Activated CD8-positive, alpha-beta T cell treated with anti-CD3 and anti-CD28 coated beads, Interleukin-2, amount 10 ng/mL, durations not matched to agents 7 days and 5 days (primary cell): ENCODE data around the gene TNFRSF14. TPM values are rescaled to one million over a fixed set of nuclear protein-coding genes. Genes with fewer than 3 reads are reported as not detected.

ENCODE experiments used
- ATAC-seq: fragments of 150-1000 bp; cut with Tn5 transposase; one replicate; pipeline ENCODE4 v1.10.0; 2021; ENCODE audit warnings: moderate library complexity
- CTCF ChIA-PET: fragments of 350-600 bp; sonication (Branson Sonifier 250); formaldehyde crosslinking; loops from one replicate; lab custom pipeline; 2021; ENCODE audit warnings: antibody characterized with exemption; lab: Charles Lee
- POLR2A ChIA-PET: fragments of 350-600 bp; sonication (Branson Sonifier 250); formaldehyde crosslinking; loops from one replicate; lab custom pipeline; 2021; ENCODE audit warnings: antibody characterized with exemption; lab: Charles Lee
- DNase-seq: peaks from one replicate; pipeline ENCODE4 v3.0.0-alpha.2; 2020
- H3K27ac Mint-ChIP-seq: one replicate; pipeline ENCODE4 v1.8.0; 2021; ENCODE audit warnings: mild to moderate bottlenecking, mixed read lengths
- H3K27me3 Mint-ChIP-seq: one replicate; pipeline ENCODE4 v1.8.0; 2021; ENCODE audit warnings: low read depth, mixed read lengths
- H3K36me3 Mint-ChIP-seq: one replicate; pipeline ENCODE4 v1.8.0; 2021; ENCODE audit warnings: low read depth, mixed read lengths
- H3K4me1 Mint-ChIP-seq: one replicate; pipeline ENCODE4 v1.8.0; 2021; ENCODE audit warnings: low read depth, mixed read lengths
- H3K4me3 Mint-ChIP-seq: one replicate; pipeline ENCODE4 v1.8.0; 2021; ENCODE audit warnings: mild to moderate bottlenecking, mixed read lengths
- H3K9me3 Mint-ChIP-seq: one replicate; pipeline ENCODE4 v1.8.0; 2022; ENCODE audit warnings: mixed read lengths; ENCODE audit not compliant: insufficient read depth
- total RNA-seq, 2 experiments: library from RNA; stranded (reverse); gene quantifications; one replicate each; pipeline ENCODE4 v1.2.3, GENCODE V29; 2021

Gene TNFRSF14
- total RNA-seq, 2 experiments from 2014 or later: 85.8 to 86.5 TPM

DNA sequence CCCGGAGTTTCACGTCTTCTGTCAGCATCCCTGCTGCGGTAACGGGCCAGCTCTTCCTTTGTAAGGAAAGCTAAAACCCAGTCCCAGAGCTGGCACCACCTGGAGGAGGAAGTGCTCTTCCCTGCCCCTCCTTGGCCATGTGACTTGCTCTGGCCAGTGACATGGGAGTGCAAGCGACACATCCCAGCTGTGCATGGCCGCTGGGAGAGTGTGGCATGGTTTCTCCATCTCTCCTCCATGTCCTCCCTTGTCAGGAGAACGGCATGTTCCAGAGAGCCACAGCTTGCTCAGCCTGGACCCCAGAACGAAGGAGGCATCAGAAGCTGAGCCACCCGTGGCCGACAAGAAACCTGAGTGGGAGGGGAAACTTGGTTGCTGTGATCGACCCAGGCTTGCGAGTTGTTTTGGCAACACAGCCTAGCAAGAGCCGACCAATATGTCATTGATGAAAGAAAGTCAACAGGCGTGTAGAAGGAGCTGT is 27.7 kb downstream of the TNFRSF14 start:
- no peak for ATAC-seq
- Mint-ChIP-seq H3K9me3 (no peaks in the 10 kb centered on the region), H3K4me3 (peak overlapping the region; percentile 82), H3K27ac (peak overlapping the region; percentile 93), H3K4me1 (peaks cover 50% of the 10 kb centered on the region), H3K27me3 (no peaks in the 10 kb centered on the region), H3K36me3 (peaks cover 11% of the 10 kb centered on the region)
- peak; percentile 35 for DNase-seq
- POLR2A ChIA-PET: interaction anchor here (1.3 to 5.1 kb wide), 6 partner anchors 13 to 192 kb away, joined by 3 to 130 read pairs (median 28); partner anchors contain the start of genes MORN1, RER1 and TNFRSF14
- CTCF ChIA-PET: interaction anchor here (1.0 to 5.0 kb wide), 7 partner anchors 11 to 389 kb away, joined by 3 to 42 read pairs (median 10); partner anchors contain the start of genes FAAP20 and TNFRSF14

DNA sequence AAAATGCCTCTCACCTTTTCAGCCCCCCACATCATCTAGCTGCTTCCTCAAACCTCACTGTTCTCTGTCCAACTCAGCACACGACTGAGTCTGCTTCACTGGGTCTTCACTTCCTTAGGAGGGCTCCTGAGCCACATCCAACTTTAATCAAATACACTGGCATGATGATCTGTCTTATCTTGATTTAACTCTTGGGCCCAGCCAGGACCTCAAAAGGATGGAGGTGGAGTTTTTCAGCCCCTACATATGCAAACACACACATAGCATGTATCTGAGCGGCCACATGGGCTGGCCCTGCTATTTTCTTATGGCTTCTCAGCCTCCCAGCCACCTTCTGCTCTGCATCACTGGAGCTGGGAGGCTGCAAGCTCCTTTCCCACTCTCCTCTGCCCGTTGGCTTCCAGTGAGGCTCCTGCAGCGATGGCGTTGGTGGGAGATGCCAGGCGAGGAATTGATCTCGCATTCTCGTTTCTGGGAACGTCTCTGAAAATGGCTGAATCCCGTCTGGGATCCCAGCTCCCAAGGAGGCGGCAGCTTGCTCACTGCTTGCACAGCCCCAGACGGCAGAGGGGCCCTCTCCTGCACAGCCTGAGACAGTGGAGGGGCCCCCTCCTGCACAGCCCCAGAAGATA is 28.6 kb downstream of the TNFRSF14 start:
- CTCF ChIA-PET: interaction anchor here (0.6 to 5.0 kb wide), 10 partner anchors 23 to 390 kb away, joined by 3 to 42 read pairs (median 6); partner anchors contain the start of genes FAAP20, PANK4, PEX10 and TNFRSF14
- H3K4me1 Mint-ChIP-seq: peaks cover 42% of the 10 kb centered on the region

DNA sequence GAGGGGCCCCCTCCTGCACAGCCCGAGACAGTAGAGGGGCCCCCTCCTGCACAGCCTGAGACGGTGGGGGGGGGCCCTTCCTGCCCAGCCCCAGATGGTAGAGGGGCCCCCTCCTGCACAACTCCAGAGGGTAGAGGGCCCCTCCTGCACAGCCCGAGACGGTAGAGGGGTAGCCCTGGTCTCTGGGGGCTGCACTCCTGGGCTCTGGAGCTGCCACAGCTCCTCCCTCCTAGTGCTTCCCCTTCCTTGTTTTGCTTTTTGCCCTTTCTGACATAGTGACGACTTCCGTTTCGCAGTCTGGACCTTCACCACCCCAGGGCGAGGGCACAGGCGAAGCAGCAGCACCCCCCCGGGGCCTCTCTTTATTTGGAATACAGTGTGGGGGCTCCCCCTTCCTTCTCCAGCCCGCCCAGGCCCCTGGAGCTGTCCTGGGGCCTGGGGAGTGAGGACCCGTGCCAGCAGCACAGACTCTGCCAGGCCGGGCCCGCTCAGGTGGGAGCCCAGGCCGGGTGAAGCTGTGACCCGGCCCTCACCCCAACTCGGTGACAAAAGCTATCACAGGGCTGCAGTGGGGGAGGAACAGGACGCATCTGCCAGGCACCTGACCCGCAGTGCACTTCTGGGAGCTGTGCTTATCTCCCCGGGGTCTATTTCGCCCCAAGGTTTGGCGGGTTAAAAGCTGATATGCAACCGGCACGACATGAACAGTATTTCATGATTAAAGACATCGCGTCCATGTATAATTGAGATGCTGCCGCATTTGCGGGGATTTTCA is 29.3 kb downstream of the TNFRSF14 start:
- no peaks in the 10 kb centered on the region for H3K27me3 Mint-ChIP-seq

More for the DNA sequence above, 28.6 kb downstream of the TNFRSF14 start:
- Mint-ChIP-seq H3K36me3 (peaks cover 14% of the 10 kb centered on the region), H3K9me3 (no peaks in the 10 kb centered on the region), H3K27me3 (no peaks in the 10 kb centered on the region), H3K27ac (peak overlapping the region; percentile 93), H3K4me3 (peak overlapping the region; percentile 82)
- POLR2A ChIA-PET: interaction anchor here (0.6 to 5.1 kb wide), 18 partner anchors 7 to 353 kb away, joined by 3 to 130 read pairs (median 6); partner anchors contain the start of genes MORN1, PANK4, RER1 and TNFRSF14
- ATAC-seq (no peak), DNase-seq (no peak)

DNA sequence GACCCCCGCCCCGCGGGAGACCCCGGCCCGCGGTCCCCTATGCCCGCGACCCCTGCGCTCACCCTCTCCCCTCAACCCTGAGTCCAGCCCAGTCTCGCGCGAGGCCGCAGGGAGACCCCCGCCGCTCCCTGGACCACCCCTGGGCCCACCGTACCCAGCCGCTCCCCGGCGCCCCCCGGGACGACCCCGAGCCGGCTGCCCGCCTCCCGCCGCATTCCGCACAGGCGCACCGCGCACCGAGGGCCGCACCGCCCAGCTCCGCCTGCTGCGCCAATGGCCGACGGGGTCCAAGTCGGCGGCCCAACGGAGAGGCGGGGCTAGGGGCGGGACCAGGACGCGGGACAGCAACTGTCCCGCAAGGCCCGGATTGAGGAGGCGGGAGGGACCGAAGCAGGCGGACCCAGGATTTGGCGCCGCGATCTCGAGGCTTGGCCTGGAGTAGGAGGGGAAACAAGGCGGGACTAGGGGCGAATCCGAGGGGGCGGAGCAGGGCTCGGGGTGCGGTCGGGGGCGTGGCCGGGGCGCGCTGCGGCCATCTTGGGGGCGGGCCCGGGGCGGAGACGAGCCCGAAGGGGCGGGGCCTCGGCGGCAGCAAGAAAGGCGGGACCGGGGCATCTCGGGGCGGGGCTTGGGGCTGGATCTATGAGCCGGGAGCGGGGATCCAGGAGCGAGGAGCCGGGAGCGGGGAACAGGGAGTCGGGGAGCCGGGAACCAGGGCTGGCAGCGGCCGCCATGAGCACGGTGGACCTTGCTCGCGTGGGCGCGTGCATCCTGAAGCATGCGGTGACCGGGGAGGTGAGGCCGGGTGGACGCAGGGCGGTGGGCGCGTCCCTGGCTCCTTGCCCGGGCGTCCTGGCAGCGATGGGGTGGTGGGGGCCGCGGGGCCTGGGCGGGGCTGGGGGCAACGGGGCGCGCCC is 30.2 kb downstream of the TNFRSF14 start, which contains the start of gene PRXL2B:
TSS of gene PRXL2B (plus strand) at position 624 of the 917 bp plus-strand sequence. CDS start at position 733, 109 bp downstream.
- POLR2A ChIA-PET: interaction anchor here (0.9 to 5.1 kb wide), 15 partner anchors 8 to 382 kb away, joined by 3 to 130 read pairs (median 10); partner anchors contain the start of genes MORN1, PANK4, RER1 and TNFRSF14
- H3K27me3 Mint-ChIP-seq: no peaks in the 10 kb centered on the region
- DNase-seq (peak; percentile 99), ATAC-seq (peak; percentile 86)
- no peaks in the 10 kb centered on the region for H3K9me3 Mint-ChIP-seq
- peaks cover 32% of the 10 kb centered on the region for H3K4me1 Mint-ChIP-seq
- CTCF ChIA-PET: interaction anchor here (1.0 to 5.0 kb wide), 8 partner anchors 9 to 392 kb away, joined by 3 to 42 read pairs (median 8); partner anchors contain the start of genes FAAP20, PANK4 and TNFRSF14
- H3K4me3 Mint-ChIP-seq: peak within 1 kb of the TSS; percentile 82
- peaks cover 14% of the 10 kb centered on the region for H3K36me3 Mint-ChIP-seq
- peak within 1 kb of the TSS; percentile 93 for H3K27ac Mint-ChIP-seq

More for the DNA sequence above, 29.3 kb downstream of the TNFRSF14 start:
- Mint-ChIP-seq H3K36me3 (peaks cover 14% of the 10 kb centered on the region), H3K4me1 (peaks cover 39% of the 10 kb centered on the region), H3K4me3 (peak overlapping the region; percentile 82), H3K9me3 (no peaks in the 10 kb centered on the region), H3K27ac (peak overlapping the region; percentile 93)
- ChIA-PET CTCF (interaction anchor here (0.6 to 5.0 kb wide), 10 partner anchors 8 to 391 kb away, joined by 3 to 42 read pairs (median 6); partner anchors contain the start of genes FAAP20, PANK4, PEX10 and TNFRSF14), POLR2A (interaction anchor here (0.6 to 5.1 kb wide), 20 partner anchors 8 to 381 kb away, joined by 3 to 130 read pairs (median 5); partner anchors contain the start of genes MORN1, PANK4, RER1 and TNFRSF14)
- peak; percentile 83 for DNase-seq
- peak; percentile 45 for ATAC-seq

DNA sequence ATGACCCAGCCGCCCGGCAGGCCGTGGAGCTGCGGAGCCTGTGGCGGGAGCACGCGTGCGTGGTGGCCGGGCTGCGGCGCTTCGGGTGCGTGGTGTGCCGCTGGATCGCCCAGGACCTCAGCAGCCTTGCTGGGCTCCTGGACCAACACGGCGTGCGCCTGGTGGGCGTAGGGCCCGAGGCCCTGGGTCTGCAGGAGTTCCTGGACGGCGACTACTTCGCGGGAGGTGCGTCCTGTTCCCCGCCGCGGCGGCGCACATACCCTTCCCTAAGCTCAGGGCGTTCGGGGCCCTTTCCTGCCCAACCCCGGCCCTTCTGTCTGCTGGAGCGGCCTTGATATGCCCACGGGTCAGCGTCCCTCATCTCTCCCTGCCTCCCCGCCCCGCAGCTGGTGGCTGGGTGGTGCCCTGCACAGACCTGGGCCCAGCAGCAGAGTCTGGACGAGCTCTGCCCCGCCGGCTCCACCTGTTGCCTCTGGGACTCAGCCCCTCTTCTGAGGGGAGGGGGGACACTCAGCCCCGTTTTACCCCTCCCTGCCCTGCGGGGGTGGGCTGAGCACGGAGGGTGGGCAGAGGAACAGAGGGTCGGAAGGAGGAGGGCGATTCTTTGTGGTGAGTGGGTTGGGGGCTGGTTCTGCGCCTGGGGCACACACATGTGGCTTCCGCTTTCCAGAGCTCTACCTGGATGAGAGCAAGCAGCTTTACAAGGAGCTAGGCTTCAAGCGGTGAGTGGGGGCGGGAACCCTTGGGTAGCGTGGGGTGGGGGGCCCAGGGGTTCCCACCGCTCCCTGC is 31.1 kb downstream of the TNFRSF14 start:
- peak; percentile 1 for ATAC-seq
- H3K9me3 Mint-ChIP-seq: no peaks in the 10 kb centered on the region
- H3K4me3 Mint-ChIP-seq: peak overlapping the region; percentile 82
- peak; percentile 51 for DNase-seq
- peaks cover 14% of the 10 kb centered on the region for H3K36me3 Mint-ChIP-seq
- ChIA-PET POLR2A (interaction anchor here (0.6 to 5.1 kb wide), 6 partner anchors 9 to 196 kb away, joined by 3 to 130 read pairs (median 14); partner anchors contain the start of genes MORN1, RER1 and TNFRSF14), CTCF (interaction anchor here (1.0 to 5.0 kb wide), 4 partner anchors 26 to 171 kb away, joined by 3 to 32 read pairs (median 16); partner anchors contain the start of gene TNFRSF14)
- H3K27me3 Mint-ChIP-seq: no peaks in the 10 kb centered on the region
- peak overlapping the region; percentile 43 for H3K27ac Mint-ChIP-seq
- peaks cover 27% of the 10 kb centered on the region for H3K4me1 Mint-ChIP-seq

DNA sequence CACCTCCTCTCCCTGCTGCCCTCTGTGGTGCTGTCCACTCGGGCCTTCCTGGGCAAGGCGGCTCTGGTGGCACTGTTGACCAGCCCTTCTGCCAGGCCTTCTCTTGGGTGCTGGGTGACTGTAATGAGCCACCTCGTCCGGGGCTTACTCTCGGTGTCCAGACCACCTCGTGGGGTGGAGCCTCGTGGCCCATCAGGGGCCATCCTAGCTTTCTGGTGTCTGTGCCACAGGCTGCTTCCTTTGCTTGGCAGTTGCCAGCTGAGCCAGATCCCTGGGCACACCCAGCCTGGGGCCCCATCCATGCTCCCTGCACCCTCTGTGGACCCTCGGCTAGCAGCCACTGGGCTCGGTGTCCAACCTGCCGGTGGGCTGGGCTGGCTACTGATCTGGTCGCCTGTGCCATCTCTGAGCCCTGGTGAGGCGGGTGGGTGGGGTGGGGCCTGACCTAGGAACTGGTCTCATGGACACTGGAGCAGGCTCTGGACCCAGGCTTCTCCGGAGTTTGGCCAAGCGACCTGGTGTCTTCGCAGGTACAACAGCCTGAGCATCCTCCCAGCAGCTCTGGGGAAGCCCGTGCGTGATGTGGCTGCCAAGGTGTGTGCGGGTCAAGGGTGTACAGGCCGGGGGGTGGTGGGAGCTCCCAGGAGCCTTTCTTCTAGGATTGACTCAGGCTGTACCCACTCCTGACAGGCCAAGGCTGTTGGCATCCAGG is 31.8 kb downstream of the TNFRSF14 start:
- peak overlapping the region; percentile 43 for H3K27ac Mint-ChIP-seq
- CTCF ChIA-PET: interaction anchor here (1.0 to 4.7 kb wide), 3 partner anchors 27 to 172 kb away, joined by 3 to 32 read pairs (median 3); partner anchors contain the start of gene TNFRSF14
- H3K27me3 Mint-ChIP-seq: no peaks in the 10 kb centered on the region
- POLR2A ChIA-PET: interaction anchor here (1.4 to 5.1 kb wide), 3 partner anchors 25 to 40 kb away, joined by 12 to 130 read pairs (median 42); partner anchors contain the start of gene TNFRSF14
- DNase-seq: no peak
- H3K4me1 Mint-ChIP-seq: peaks cover 29% of the 10 kb centered on the region
- ATAC-seq: no peak
- peak overlapping the region; percentile 82 for H3K4me3 Mint-ChIP-seq
- H3K36me3 Mint-ChIP-seq: peaks cover 14% of the 10 kb centered on the region
- no peaks in the 10 kb centered on the region for H3K9me3 Mint-ChIP-seq

DNA sequence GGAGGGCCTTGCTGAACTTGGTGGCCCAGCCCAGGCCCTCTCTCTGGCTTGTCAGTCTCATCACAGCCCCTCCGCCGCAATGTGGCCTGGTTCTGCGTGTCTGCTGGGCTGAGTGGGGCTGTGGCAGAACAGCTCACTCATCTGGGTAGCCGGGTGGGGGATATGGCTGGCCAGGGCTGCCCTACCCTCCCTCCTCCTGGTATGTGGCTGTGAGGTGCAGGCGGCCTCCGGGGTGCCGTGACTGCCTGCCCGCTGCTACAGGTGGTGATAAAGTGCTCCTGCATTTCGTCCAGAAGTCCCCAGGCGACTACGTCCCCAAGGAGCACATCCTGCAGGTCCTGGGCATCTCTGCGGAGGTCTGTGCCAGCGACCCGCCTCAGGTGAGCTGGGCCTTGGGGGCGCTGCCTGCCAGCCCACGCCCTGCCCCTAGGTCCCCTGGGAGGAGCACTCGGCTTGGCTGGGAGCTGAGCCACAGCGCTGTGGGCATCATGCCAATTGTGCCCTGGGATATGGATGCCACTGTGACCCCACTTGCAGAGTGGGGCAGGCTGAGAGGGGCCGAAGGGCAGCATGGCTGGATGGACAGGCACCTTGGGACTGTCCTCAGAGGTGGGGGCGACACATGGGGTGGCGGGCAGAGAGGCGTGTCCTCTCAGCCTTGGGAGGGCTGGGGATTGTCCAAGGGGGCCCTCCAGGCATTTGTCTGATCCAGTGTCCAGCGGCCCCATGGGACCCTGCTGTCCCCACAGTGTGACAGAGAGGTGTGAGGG is 32.7 kb downstream of the TNFRSF14 start:
- ATAC-seq (no peak), DNase-seq (no peak)
- H3K9me3 Mint-ChIP-seq: no peaks in the 10 kb centered on the region
- H3K4me3 Mint-ChIP-seq: peak overlapping the region; percentile 31
- H3K27me3 Mint-ChIP-seq: no peaks in the 10 kb centered on the region
- H3K4me1 Mint-ChIP-seq: peaks cover 21% of the 10 kb centered on the region
- CTCF ChIA-PET: no interaction called here
- H3K27ac Mint-ChIP-seq: no peak overlapping the region
- peaks cover 11% of the 10 kb centered on the region for H3K36me3 Mint-ChIP-seq
- POLR2A ChIA-PET: no interaction called here

DNA sequence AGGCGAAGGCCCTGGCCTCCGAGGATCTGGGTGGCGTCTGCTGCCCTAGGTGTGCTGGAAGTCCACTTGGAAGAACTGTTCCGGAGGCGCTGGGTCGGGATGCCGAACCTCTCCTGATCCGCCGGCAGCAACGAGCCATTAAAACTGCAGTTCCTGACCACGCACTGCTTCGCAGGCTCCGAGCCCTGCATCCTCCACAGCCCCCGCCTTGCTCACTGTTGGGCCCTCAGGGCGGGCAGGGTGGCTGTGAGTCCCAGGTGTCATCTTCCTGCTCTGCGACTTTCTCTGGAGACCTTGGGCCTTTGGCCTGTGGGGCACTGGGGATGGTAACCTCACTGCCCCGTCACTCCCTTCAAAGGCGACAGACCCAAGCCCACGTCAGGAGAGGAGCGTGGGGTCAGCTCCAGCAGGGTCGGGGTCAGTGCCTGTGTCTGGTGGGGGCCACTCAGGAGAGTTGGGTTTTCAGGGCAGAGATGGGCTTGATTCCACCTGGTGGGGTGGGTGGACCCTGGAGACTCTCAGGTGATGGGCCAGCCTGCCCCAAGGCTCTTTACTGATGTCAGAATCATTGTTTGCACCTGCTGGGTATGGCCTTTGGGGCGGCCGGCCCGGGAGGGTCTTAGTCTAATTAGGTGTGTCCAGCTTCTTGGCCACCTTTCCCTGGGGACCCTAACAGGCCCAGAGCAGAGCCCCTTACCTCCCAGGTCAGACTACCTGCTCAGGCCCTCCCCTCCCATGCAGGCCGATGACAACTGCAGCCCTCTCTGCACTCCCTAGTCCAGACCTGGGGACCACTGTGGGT is 33.5 kb downstream of the TNFRSF14 start:
- H3K36me3 Mint-ChIP-seq: peaks cover 6% of the 10 kb centered on the region
- H3K4me3 Mint-ChIP-seq: no peak overlapping the region
- ATAC-seq: no peak
- CTCF ChIA-PET: no interaction called here
- POLR2A ChIA-PET: no interaction called here
- peaks cover 13% of the 10 kb centered on the region for H3K4me1 Mint-ChIP-seq
- H3K27ac Mint-ChIP-seq: no peak overlapping the region
- no peaks in the 10 kb centered on the region for H3K9me3 Mint-ChIP-seq
- DNase-seq: no peak
- no peaks in the 10 kb centered on the region for H3K27me3 Mint-ChIP-seq
